Naive thymus-derived CD4-positive, alpha-beta T cell (primary cell): ENCODE results near the gene ARHGEF26. TPM values are rescaled to one million over a fixed set of nuclear protein-coding genes. Genes with fewer than 3 reads are reported as not detected.

Experiments used
- ATAC-seq: fragments of 150-1000 bp; cut with Tn5 transposase; 2 replicates; pipeline ENCODE4 v1.10.0; 2021; ENCODE audit warnings: mild to moderate bottlenecking, moderate library complexity
- CTCF ChIA-PET: fragments of 350-600 bp; sonication (Branson Sonifier 250); formaldehyde crosslinking; loops from one replicate; lab custom pipeline; 2021; ENCODE audit warnings: antibody characterized with exemption; lab: Charles Lee
- POLR2A ChIA-PET: fragments of 350-600 bp; sonication (Branson Sonifier 250); formaldehyde crosslinking; loops from one replicate; lab custom pipeline; 2021; ENCODE audit warnings: antibody characterized with exemption, inconsistent platforms; lab: Charles Lee
- DNase-seq, 9 donors: peaks; one replicate each; pipeline versions ENCODE4 v3.0.0 to v3.0.0-alpha.2; 2020 to 2022; ENCODE audit warnings: mixed read lengths in 1 of 9
- H3K27ac ChIP-seq: one replicate; pipeline ENCODE4 v1.7.0; 2013; ENCODE audit warnings: mild to moderate bottlenecking, low read depth, low read length, moderate library complexity
- H3K27me3 ChIP-seq, 2 donors: one replicate each; pipeline ENCODE4 v1.7.0; 2013; ENCODE audit warnings: low read length in 2 of 2, mild to moderate bottlenecking in 2 of 2, moderate library complexity in 2 of 2; ENCODE audit not compliant: control insufficient read depth in 2 of 2, insufficient read depth in 2 of 2
- H3K36me3 ChIP-seq, 3 experiments: 1 replicate in 2 of 3; 2 replicates in 1 of 3; pipeline ENCODE4 v1.7.0; 2013; ENCODE audit warnings: low read length in 3 of 3, mild to moderate bottlenecking in 3 of 3, moderate library complexity in 1 of 3; ENCODE audit not compliant: insufficient read depth in 3 of 3, control insufficient read depth in 2 of 3
- H3K4me1 ChIP-seq, 2 donors: one replicate each; pipeline ENCODE4 v1.7.0; 2013; ENCODE audit warnings: low read length in 2 of 2, mild to moderate bottlenecking in 2 of 2, moderate library complexity in 1 of 2; ENCODE audit not compliant: control insufficient read depth in 2 of 2, insufficient read depth in 2 of 2
- H3K4me3 ChIP-seq: 2 replicates; pipeline ENCODE4 v1.7.0; 2013; ENCODE audit warnings: mild to moderate bottlenecking, low read length
- H3K9me3 ChIP-seq, 3 experiments: 1 replicate in 2 of 3; 2 replicates in 1 of 3; pipeline ENCODE4 v1.7.0; 2013; ENCODE audit warnings: low read length in 3 of 3; ENCODE audit not compliant: control insufficient read depth in 2 of 3
- H3K27ac Mint-ChIP-seq, 9 donors: one replicate each; pipeline ENCODE4 v1.8.0; 2020 to 2022; ENCODE audit warnings: mixed read lengths in 9 of 9, mild to moderate bottlenecking in 8 of 9, moderate library complexity in 5 of 9, inconsistent platforms in 2 of 9
- H3K27me3 Mint-ChIP-seq, 5 donors: one replicate each; pipeline ENCODE4 v1.8.0; 2021 to 2022; ENCODE audit warnings: mixed read lengths in 5 of 5, mild to moderate bottlenecking in 1 of 5
- H3K36me3 Mint-ChIP-seq, 5 donors: one replicate each; pipeline ENCODE4 v1.8.0; 2020 to 2022; ENCODE audit warnings: mixed read lengths in 5 of 5, mild to moderate bottlenecking in 3 of 5, inconsistent platforms in 1 of 5
- H3K4me1 Mint-ChIP-seq, 7 donors: one replicate each; pipeline ENCODE4 v1.8.0; 2020 to 2022; ENCODE audit warnings: mixed read lengths in 7 of 7, mild to moderate bottlenecking in 3 of 7, inconsistent platforms in 1 of 7
- H3K4me3 Mint-ChIP-seq, 10 donors: one replicate each; pipeline ENCODE4 v1.8.0; 2020 to 2022; ENCODE audit warnings: mild to moderate bottlenecking in 10 of 10, mixed read lengths in 10 of 10, moderate library complexity in 6 of 10, inconsistent platforms in 2 of 10
- H3K9me3 Mint-ChIP-seq, 11 donors: one replicate each; pipeline ENCODE4 v1.8.0; 2020 to 2022; ENCODE audit warnings: mixed read lengths in 11 of 11, mild to moderate bottlenecking in 4 of 11, inconsistent platforms in 1 of 11, moderate library complexity in 1 of 11
- intact Hi-C, 2 donors: fragments of 100-400 bp; cut with micrococcal nuclease; formaldehyde crosslinking; loops; one replicate each; pipeline ENCODE4 v1.15.1; 2023
- polyA plus RNA-seq, 2 donors: library from polyadenylated mRNA; unstranded; fragments of 300-500 nt; fragmentation: Illumina TruSeq; gene quantifications; one replicate each; pipeline ENCODE4 v1.2.3, GENCODE V29; 2021
- total RNA-seq, 6 experiments: library from RNA in 5 of 6; stranded (reverse) in 5 of 6; gene quantifications; 1 replicate in 5 of 6; 2 replicates in 1 of 6; pipeline ENCODE4 v1.2.3 and lab custom pipeline; 2021 to 2026

Gene ARHGEF26
- total and polyA plus RNA-seq, 7 experiments from 2014 or later: 0.08 to 0.35 (median 0.12) TPM; not detected in 3

GRCh38 chr3:154100556-154100955 lies 20.6 kb upstream of the ARHGEF26 start:
- intact Hi-C loops: no loop called here
- H3K27ac ChIP-seq: no peak overlapping the region
- Mint-ChIP-seq H3K36me3 (no peaks in the 10 kb centered on the region), H3K9me3 (no peaks in the 10 kb centered on the region), H3K27ac (no peak overlapping the region), H3K27me3 (peaks cover 0 to 5% (median 0%) of the 10 kb centered on the region in 5 donors), H3K4me3 (no peak overlapping the region), H3K4me1 (no peaks in the 10 kb centered on the region)
- ChIA-PET POLR2A (no interaction called here), CTCF (no interaction called here)
- H3K27me3 ChIP-seq: no peaks in the 10 kb centered on the region
- H3K4me1 ChIP-seq: no peaks in the 10 kb centered on the region
- DNase-seq: no peak
- no peaks in the 10 kb centered on the region for H3K9me3 ChIP-seq
- no peaks in the 10 kb centered on the region for H3K36me3 ChIP-seq
- no peak overlapping the region for H3K4me3 ChIP-seq
- ATAC-seq: no peak

GRCh38 chr3:154101250-154101649 lies 19.9 kb upstream of the ARHGEF26 start:
- ChIA-PET CTCF (no interaction called here), POLR2A (no interaction called here)
- H3K27ac Mint-ChIP-seq: no peak overlapping the region
- H3K4me1 ChIP-seq: no peaks in the 10 kb centered on the region
- H3K27ac ChIP-seq: no peak overlapping the region
- H3K4me3 Mint-ChIP-seq: no peak overlapping the region
- no peaks in the 10 kb centered on the region for H3K27me3 ChIP-seq
- no peaks in the 10 kb centered on the region for H3K36me3 Mint-ChIP-seq
- H3K36me3 ChIP-seq: no peaks in the 10 kb centered on the region
- no peaks in the 10 kb centered on the region for H3K9me3 ChIP-seq
- H3K9me3 Mint-ChIP-seq: no peaks in the 10 kb centered on the region
- intact Hi-C loops: no loop called here
- ATAC-seq: no peak
- H3K4me1 Mint-ChIP-seq: no peaks in the 10 kb centered on the region
- no peak overlapping the region for H3K4me3 ChIP-seq
- H3K27me3 Mint-ChIP-seq: peaks cover 0 to 10% (median 0%) of the 10 kb centered on the region in 5 donors
- DNase-seq: no peak

GRCh38 chr3:154102225-154102624 lies 19.0 kb upstream of the ARHGEF26 start:
- POLR2A ChIA-PET: no interaction called here

GRCh38 chr3:154105218-154105975 lies 15.8 kb upstream of the ARHGEF26 start:
- intact Hi-C loops: no loop called here

More at GRCh38 chr3:154102225-154102624, 19.0 kb upstream of the ARHGEF26 start:
- H3K36me3 Mint-ChIP-seq: no peaks in the 10 kb centered on the region
- no peak for DNase-seq
- H3K9me3 ChIP-seq: no peaks in the 10 kb centered on the region
- H3K27me3 Mint-ChIP-seq: peaks cover 0 to 10% (median 0%) of the 10 kb centered on the region in 5 donors
- no peak overlapping the region for H3K4me3 Mint-ChIP-seq
- no peaks in the 10 kb centered on the region for H3K9me3 Mint-ChIP-seq
- H3K4me3 ChIP-seq: no peak overlapping the region
- H3K27me3 ChIP-seq: no peaks in the 10 kb centered on the region
- ATAC-seq: no peak
- no peak overlapping the region for H3K27ac Mint-ChIP-seq
- H3K36me3 ChIP-seq: no peaks in the 10 kb centered on the region
- CTCF ChIA-PET: no interaction called here
- H3K4me1 Mint-ChIP-seq: no peaks in the 10 kb centered on the region
- H3K27ac ChIP-seq: no peak overlapping the region
- intact Hi-C loops: no loop called here
- H3K4me1 ChIP-seq: no peaks in the 10 kb centered on the region

GRCh38 chr3:154111365-154111935 lies 9.7 kb upstream of the ARHGEF26 start:
- no peak overlapping the region for H3K27ac ChIP-seq
- Mint-ChIP-seq H3K4me3 (peak overlapping the region in 1 of 10 donors; percentile 37), H3K4me1 (peaks cover 0 to 1% (median 0%) of the 10 kb centered on the region in 7 donors), H3K9me3 (no peaks in the 10 kb centered on the region), H3K36me3 (no peaks in the 10 kb centered on the region), H3K27me3 (peaks cover 16 to 21% (median 16%) of the 10 kb centered on the region in 5 donors), H3K27ac (no peak overlapping the region)
- intact Hi-C loops: no loop called here
- POLR2A ChIA-PET: no interaction called here
- DNase-seq: no peak
- no peak for ATAC-seq
- H3K4me1 ChIP-seq: no peaks in the 10 kb centered on the region
- no peaks in the 10 kb centered on the region for H3K27me3 ChIP-seq
- no peaks in the 10 kb centered on the region for H3K36me3 ChIP-seq
- no peaks in the 10 kb centered on the region for H3K9me3 ChIP-seq
- no peak overlapping the region for H3K4me3 ChIP-seq
- CTCF ChIA-PET: no interaction called here

More at GRCh38 chr3:154105218-154105975, 15.8 kb upstream of the ARHGEF26 start:
- no peak overlapping the region for H3K27ac ChIP-seq
- no peaks in the 10 kb centered on the region for H3K27me3 ChIP-seq
- DNase-seq (no peak), ATAC-seq (no peak)
- ChIA-PET CTCF (interaction anchor here (0.6 kb wide), 1 partner anchor 88 kb away, joined by 3 read pairs; no protein-coding TSS in a partner anchor), POLR2A (no interaction called here)
- Mint-ChIP-seq H3K9me3 (no peaks in the 10 kb centered on the region), H3K27me3 (peaks cover 0 to 10% (median 0%) of the 10 kb centered on the region in 5 donors), H3K27ac (no peak overlapping the region), H3K4me3 (no peak overlapping the region), H3K4me1 (peaks cover 0 to 1% (median 0%) of the 10 kb centered on the region in 7 donors), H3K36me3 (no peaks in the 10 kb centered on the region)
- no peaks in the 10 kb centered on the region for H3K9me3 ChIP-seq
- no peaks in the 10 kb centered on the region for H3K36me3 ChIP-seq
- H3K4me1 ChIP-seq: no peaks in the 10 kb centered on the region
- H3K4me3 ChIP-seq: no peak overlapping the region

GRCh38 chr3:154112146-154112852 lies 8.9 kb upstream of the ARHGEF26 start:
- Histone ChIP-seq H3K4me1 (no peaks in the 10 kb centered on the region), H3K27me3 (no peaks in the 10 kb centered on the region), H3K9me3 (no peaks in the 10 kb centered on the region), H3K4me3 (no peak overlapping the region), H3K36me3 (no peaks in the 10 kb centered on the region), H3K27ac (no peak overlapping the region)
- Mint-ChIP-seq H3K4me3 (no peak overlapping the region), H3K9me3 (peaks cover 0 to under 1% (median 0%) of the 10 kb centered on the region in 11 donors), H3K36me3 (no peaks in the 10 kb centered on the region), H3K27me3 (peaks cover 16 to 27% (median 21%) of the 10 kb centered on the region in 5 donors), H3K27ac (no peak overlapping the region), H3K4me1 (peaks cover 0 to 1% (median 0%) of the 10 kb centered on the region in 7 donors)
- no peak for DNase-seq
- CTCF ChIA-PET: no interaction called here
- POLR2A ChIA-PET: no interaction called here
- intact Hi-C loops: no loop called here
- ATAC-seq: no peak
